Mononuclear cell (primary cell): Measurements from ENCODE around the gene NEDD4L. TPM values are rescaled to one million over a fixed set of nuclear protein-coding genes. Genes with fewer than 3 reads are reported as not detected.

ENCODE experiments used
- H3K27me3 ChIP-seq: 2 replicates; pipeline ENCODE4 v1.6.0; 2011; ENCODE audit warnings: low read length, control low read depth; ENCODE audit not compliant: insufficient read depth
- H3K4me1 ChIP-seq: 2 replicates; pipeline ENCODE4 v1.5.1; 2011; ENCODE audit warnings: mild to moderate bottlenecking, low read length, control low read depth; ENCODE audit not compliant: insufficient read depth
- H3K4me3 ChIP-seq: 2 replicates; pipeline ENCODE4 v1.5.1; 2011; ENCODE audit warnings: mild to moderate bottlenecking, low read length, moderate library complexity
- H3K9me3 ChIP-seq: 2 replicates; pipeline ENCODE4 v1.5.1; 2011; ENCODE audit warnings: low read depth, mild to moderate bottlenecking, control low read depth, low read length
- total RNA-seq: library from RNA; depleted of rRNA; stranded (reverse); fragments of >200 nt; gene quantifications from one replicate; pipeline ENCODE4 v1.2.3, GENCODE V29; 2012

NEDD4L gene
- total RNA-seq, 1 donor, result 8.7 TPM

- no peak overlapping the region for H3K4me3 ChIP-seq
- H3K27me3 ChIP-seq, result no peaks in the 10 kb centered on the region
- H3K4me1 ChIP-seq, result no peaks in the 10 kb centered on the region
- H3K9me3 ChIP-seq, result no peaks in the 10 kb centered on the region
Observed at GRCh38 chr18:58055890-58056558, 12.0 kb downstream of the NEDD4L start.

DNA sequence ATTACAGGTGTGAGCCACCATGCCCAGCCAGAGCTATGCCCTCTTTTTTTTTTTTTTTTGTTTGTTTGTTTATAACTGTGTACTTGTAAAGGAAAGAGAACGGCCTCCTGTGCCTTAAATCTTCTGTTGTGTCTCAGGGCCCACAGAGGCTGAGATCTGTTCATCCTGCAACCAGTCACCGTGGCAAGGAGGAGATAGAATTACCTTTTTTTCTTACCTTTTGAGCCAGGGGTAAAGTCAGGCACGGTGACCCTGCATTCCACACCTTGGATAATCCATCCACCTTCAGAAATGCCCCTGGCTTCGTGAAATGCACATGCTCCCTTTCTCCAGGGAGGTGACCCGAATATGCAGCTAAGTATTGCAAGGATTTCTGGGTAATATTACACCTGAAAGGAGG is 12.8 kb downstream of the NEDD4L start:
- no peak overlapping the region for H3K4me3 ChIP-seq
- H3K27me3 ChIP-seq, result no peaks in the 10 kb centered on the region
- H3K9me3 ChIP-seq, result no peaks in the 10 kb centered on the region
- no peaks in the 10 kb centered on the region for H3K4me1 ChIP-seq

GRCh38 chr18:58057291-58057965 is 13.4 kb downstream of the NEDD4L start:
- no peaks in the 10 kb centered on the region for H3K4me1 ChIP-seq
- H3K4me3 ChIP-seq, result no peak overlapping the region

DNA sequence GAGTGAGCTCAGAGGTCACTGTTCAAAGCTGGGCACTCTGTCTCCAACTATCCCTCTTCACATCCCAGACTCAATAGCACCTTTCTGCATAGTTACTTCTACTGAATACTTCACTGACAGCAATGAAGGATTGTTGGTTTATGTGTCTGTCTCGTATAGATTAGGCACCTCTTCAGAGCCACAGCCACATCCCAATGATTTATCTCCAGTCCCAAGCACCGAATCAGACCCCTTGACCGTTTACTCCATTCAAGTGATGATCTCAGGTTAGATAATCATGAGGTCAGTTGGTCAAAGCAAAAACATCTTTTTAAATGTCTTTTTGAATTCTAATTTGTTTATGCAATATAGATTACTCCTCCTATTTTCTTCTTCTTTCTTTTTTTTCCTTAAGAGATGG is 14.7 kb downstream of the NEDD4L start:
- Histone ChIP-seq H3K4me1 (no peaks in the 10 kb centered on the region), H3K27me3 (no peaks in the 10 kb centered on the region), H3K4me3 (no peak overlapping the region), H3K9me3 (no peaks in the 10 kb centered on the region)

More at GRCh38 chr18:58057291-58057965, 13.4 kb downstream of the NEDD4L start:
- no peaks in the 10 kb centered on the region for H3K9me3 ChIP-seq
- no peaks in the 10 kb centered on the region for H3K27me3 ChIP-seq

GRCh38 chr18:58060254-58060653 is 16.2 kb downstream of the NEDD4L start:
- no peaks in the 10 kb centered on the region for H3K9me3 ChIP-seq
- no peak overlapping the region for H3K4me3 ChIP-seq
- no peaks in the 10 kb centered on the region for H3K4me1 ChIP-seq
- H3K27me3 ChIP-seq, result no peaks in the 10 kb centered on the region

DNA sequence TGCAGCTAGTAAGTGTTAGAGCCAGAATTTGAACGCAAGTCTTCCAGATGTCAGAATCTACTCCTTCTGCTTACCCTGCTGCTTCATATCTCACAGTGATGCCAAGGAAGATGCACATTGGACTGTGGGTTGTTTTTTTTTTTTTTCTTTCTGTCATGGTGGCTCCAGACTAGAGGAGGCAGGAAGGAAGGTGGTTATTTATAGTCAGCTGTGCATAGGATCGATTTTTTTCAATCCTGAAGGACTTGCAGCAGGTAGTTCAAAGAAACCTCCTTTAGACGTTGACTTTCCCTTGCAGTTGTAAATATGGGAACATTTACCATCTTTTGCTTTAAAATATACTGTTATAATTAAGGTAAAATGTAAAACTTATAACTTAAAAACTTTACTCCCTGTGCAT is 17.3 kb downstream of the NEDD4L start:
- no peak overlapping the region for H3K4me3 ChIP-seq
- H3K27me3 ChIP-seq, result no peaks in the 10 kb centered on the region
- no peaks in the 10 kb centered on the region for H3K9me3 ChIP-seq
- H3K4me1 ChIP-seq, result no peaks in the 10 kb centered on the region

GRCh38 chr18:58064406-58064998 is 20.5 kb downstream of the NEDD4L start:
- no peaks in the 10 kb centered on the region for H3K4me1 ChIP-seq
- no peaks in the 10 kb centered on the region for H3K9me3 ChIP-seq
- H3K27me3 ChIP-seq, result no peaks in the 10 kb centered on the region
- no peak overlapping the region for H3K4me3 ChIP-seq

DNA sequence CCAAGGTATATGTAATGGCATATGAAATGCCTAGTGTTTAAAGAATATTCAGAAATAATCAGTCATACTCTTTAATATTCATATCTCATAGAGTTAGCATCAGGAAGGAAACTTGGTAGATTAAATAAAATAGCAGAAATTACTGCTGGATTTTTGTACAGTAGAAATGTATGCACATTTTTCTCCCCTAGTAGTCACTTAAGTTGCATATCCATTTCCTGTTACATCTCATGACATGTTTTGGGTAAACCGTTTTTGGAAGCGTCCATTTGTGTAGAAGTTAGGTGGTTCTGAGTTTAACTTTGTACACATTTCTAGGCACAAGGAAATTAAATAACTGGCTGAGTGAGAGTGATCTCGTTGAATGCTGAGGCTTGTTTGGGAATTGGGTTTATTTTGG is 21.9 kb downstream of the NEDD4L start:
- Histone ChIP-seq H3K4me1 (no peaks in the 10 kb centered on the region), H3K9me3 (no peaks in the 10 kb centered on the region), H3K27me3 (no peaks in the 10 kb centered on the region), H3K4me3 (no peak overlapping the region)

DNA sequence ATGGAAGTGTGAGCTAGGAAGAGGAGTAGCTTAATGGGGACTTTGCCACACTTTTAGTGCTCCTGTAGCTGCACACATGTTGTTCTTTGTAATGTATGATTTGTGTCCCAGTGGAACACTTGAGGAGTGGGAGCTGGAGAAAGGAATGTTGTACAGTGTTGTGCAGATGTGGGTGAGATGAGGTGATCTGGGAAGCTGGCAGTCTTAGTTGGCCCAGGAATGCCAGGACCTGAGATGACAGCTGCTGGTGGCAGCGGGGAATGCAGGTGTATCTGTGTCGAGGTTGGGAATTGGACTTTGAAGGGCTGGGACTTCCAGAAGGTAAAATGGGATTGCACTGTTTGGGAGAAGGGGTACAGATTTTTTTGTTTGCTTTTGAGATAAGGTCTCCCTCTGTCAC is 23.6 kb downstream of the NEDD4L start:
- no peaks in the 10 kb centered on the region for H3K27me3 ChIP-seq
- H3K4me3 ChIP-seq, result no peak overlapping the region
- no peaks in the 10 kb centered on the region for H3K4me1 ChIP-seq
- no peaks in the 10 kb centered on the region for H3K9me3 ChIP-seq

DNA sequence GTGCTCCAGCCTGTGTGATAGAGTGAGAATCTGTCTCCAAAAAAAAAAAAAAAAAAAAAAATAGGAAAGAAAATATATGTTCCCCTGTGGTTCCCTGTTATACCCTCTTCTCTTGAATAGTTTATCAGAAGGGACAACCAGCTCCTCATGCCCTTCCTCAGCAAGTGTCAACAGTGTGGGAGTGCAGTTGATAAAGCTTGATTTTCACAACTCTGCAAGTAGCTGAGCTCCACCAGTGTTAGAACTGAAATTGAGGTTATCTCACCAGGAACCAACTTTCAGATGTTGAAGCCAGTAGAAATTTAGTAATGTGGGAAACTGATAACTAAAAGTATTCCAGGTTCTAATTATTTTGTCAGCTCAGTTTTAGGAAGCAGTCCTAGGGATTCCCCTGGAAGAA is 25.1 kb downstream of the NEDD4L start:
- H3K4me3 ChIP-seq, result no peak overlapping the region
- no peaks in the 10 kb centered on the region for H3K9me3 ChIP-seq
- no peaks in the 10 kb centered on the region for H3K4me1 ChIP-seq
- H3K27me3 ChIP-seq, result no peaks in the 10 kb centered on the region

- H3K4me1 ChIP-seq, result no peaks in the 10 kb centered on the region
- H3K4me3 ChIP-seq, result no peak overlapping the region
- H3K27me3 ChIP-seq, result no peaks in the 10 kb centered on the region
- H3K9me3 ChIP-seq, result no peaks in the 10 kb centered on the region
Observed at GRCh38 chr18:58069721-58070292, 25.8 kb downstream of the NEDD4L start.

DNA sequence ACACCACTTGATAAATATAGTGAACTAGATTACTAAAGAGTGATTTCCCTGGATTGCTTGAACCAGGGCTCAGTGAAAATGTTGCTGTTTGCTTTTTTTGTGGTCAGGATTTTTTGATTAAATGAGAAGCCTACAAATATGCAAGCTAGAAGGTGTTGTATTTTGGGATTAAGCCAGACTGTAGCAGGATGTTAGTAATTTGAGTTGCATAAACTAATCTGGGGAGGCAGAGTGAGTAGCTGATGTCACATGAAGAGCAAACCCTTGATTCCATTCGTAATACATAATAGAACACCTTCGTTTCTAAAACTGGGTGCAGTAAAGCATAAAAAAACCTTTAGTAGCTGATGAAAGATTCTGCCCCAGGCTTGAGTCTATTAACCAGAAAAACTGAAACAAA is 32.0 kb downstream of the NEDD4L start:
- H3K9me3 ChIP-seq, result no peaks in the 10 kb centered on the region
- no peaks in the 10 kb centered on the region for H3K4me1 ChIP-seq
- no peak overlapping the region for H3K4me3 ChIP-seq
- H3K27me3 ChIP-seq, result no peaks in the 10 kb centered on the region

GRCh38 chr18:58077329-58077728 is 33.3 kb downstream of the NEDD4L start:
- H3K4me3 ChIP-seq, result no peak overlapping the region
- no peaks in the 10 kb centered on the region for H3K27me3 ChIP-seq
- H3K9me3 ChIP-seq, result no peaks in the 10 kb centered on the region
- no peaks in the 10 kb centered on the region for H3K4me1 ChIP-seq

- Histone ChIP-seq H3K9me3 (no peaks in the 10 kb centered on the region), H3K4me1 (no peaks in the 10 kb centered on the region), H3K4me3 (no peak overlapping the region), H3K27me3 (no peaks in the 10 kb centered on the region)
Observed at GRCh38 chr18:58078889-58079573, 35.0 kb downstream of the NEDD4L start.

GRCh38 chr18:58080451-58080850 is 36.4 kb downstream of the NEDD4L start:
- H3K4me1 ChIP-seq, result no peaks in the 10 kb centered on the region
- H3K4me3 ChIP-seq, result no peak overlapping the region
- H3K9me3 ChIP-seq, result no peaks in the 10 kb centered on the region
- H3K27me3 ChIP-seq, result no peaks in the 10 kb centered on the region
